ENCODE measurements around the gene SOX30. TPM values are rescaled to one million over a fixed set of nuclear protein-coding genes. Genes with fewer than 3 reads are reported as not detected.
A peak's percentile ranks its signal among the peaks of the same experiment; 100 is the strongest.

The SOX30 gene
- total and polyA plus RNA-seq, 8 donors = 0.05 TPM; not detected in 7

DNA sequence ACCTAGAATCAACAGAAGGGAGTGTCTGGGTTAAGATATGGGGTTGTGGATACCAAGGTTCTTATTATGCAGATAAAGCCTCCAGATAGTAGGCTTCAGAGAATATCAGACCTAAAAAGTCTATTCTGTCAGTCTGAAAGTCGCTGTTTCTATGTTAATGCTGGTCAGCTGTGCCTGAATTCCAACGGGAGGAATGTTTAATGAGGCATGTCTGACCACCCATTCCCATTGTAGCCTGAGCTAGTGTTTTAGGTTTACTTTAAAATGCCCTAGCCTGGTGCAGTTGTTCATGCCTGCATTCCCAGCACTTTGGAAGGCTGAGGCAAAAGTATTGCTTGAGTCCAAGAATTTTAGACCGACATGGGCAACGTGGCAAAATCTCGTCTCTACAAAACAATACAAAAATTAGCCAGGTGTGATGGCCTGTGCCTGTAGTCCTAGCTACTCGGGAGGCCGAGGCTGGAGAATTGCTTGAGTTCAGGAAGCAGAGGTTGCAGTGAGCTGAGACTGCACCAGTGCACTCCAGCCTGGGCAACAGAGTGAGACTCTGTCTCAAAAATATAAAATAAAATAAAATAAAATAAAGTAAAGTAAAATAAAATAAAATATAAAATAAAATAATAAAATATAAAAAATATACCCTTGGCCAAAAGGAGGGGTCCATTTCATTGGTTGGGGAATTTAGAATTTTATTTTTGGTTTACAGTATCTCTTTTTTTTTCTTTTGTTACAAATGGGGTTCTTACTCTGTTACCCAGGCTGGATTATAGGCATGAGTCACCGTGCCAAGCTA is 7.8 kb upstream of the SOX30 start:
- no peaks in the 10 kb centered on the region for H3K27me3 ChIP-seq
- DNase-seq = no peak

DNA sequence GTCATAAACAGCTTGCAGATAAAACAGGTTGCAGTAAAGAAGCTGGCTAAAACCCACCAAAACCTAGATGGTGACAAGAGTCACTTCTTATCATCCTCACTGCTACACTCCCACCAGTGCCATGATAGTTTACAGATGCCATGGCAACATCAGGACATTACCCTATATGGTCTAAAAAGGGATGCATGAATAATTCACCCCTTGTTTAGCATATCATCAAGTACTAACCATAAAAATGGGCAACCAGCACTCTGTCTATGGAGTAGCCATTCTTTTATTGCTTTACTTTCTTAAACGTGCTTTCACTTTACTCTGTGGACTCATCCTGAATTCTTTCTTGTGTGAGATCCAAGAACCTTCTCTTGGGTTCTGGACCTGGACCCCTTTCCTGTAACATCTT is 6.7 kb upstream of the SOX30 start:
- no peak overlapping the region for H3K4me3 ChIP-seq
- DNase-seq (no peak), FAIRE-seq (no peak), ATAC-seq (no peak)
- H3K4me1 ChIP-seq = no peaks in the 10 kb centered on the region
- H3K9me3 ChIP-seq = no peaks in the 10 kb centered on the region
- no peaks in the 10 kb centered on the region for H3K36me3 ChIP-seq
- TF ChIP-seq, protein P1, sequence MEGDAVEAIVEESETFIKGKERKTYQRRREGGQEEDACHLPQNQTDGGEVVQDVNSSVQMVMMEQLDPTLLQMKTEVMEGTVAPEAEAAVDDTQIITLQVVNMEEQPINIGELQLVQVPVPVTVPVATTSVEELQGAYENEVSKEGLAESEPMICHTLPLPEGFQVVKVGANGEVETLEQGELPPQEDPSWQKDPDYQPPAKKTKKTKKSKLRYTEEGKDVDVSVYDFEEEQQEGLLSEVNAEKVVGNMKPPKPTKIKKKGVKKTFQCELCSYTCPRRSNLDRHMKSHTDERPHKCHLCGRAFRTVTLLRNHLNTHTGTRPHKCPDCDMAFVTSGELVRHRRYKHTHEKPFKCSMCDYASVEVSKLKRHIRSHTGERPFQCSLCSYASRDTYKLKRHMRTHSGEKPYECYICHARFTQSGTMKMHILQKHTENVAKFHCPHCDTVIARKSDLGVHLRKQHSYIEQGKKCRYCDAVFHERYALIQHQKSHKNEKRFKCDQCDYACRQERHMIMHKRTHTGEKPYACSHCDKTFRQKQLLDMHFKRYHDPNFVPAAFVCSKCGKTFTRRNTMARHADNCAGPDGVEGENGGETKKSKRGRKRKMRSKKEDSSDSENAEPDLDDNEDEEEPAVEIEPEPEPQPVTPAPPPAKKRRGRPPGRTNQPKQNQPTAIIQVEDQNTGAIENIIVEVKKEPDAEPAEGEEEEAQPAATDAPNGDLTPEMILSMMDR (IDR thresholded peaks at IDR 0.05) = no peak
- intact Hi-C loops (cut with DNase I) = no loop called here
- WGBS, 2 donors = 50 to 68% methylated on average over 1 of the region's 1 CpG
- no peaks in the 10 kb centered on the region for H3K27me3 ChIP-seq
- no peak overlapping the region for H3K27ac ChIP-seq

More for the DNA sequence above, 7.8 kb upstream of the SOX30 start:
- 68 to 80% methylated on average over 8 of the region's 8 CpGs for WGBS, 2 donors
- intact Hi-C loops (cut with DNase I) = no loop called here
- ATAC-seq (no peak), FAIRE-seq (no peak)
- H3K36me3 ChIP-seq = no peaks in the 10 kb centered on the region
- H3K27ac ChIP-seq = no peak overlapping the region
- no peak overlapping the region for H3K4me3 ChIP-seq
- H3K9me3 ChIP-seq = no peaks in the 10 kb centered on the region
- H3K4me1 ChIP-seq = no peaks in the 10 kb centered on the region
- TF ChIP-seq, protein P1 (IDR thresholded peaks at IDR 0.05) = no peak

DNA sequence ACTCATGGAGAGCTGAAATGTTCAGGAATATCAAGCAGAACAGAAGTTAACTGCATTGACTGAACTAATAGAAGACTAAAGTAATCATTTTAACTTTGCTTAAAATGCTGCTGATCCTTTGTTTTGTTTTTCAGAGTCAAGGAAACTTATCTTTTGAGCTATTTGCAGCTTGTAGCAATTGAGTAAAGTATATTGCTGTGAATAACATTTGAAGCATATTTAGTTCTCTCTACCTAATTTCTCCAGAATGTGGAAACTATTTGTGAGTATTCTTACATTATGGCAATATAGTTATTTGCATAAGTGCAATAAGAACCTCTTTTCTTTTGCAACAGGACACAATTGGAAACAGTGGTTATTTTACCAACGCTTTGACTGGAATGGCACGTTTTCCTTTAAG is 5.3 kb upstream of the SOX30 start:
- intact Hi-C loops (cut with DNase I) = no loop called here
- FAIRE-seq (no peak), ATAC-seq (no peak), DNase-seq (no peak)
- WGBS, 2 donors = 59 to 81% methylated on average over 2 of the region's 2 CpGs
- H3K9me3 ChIP-seq = no peaks in the 10 kb centered on the region
- H3K27me3 ChIP-seq = no peaks in the 10 kb centered on the region
- no peak overlapping the region for H3K4me3 ChIP-seq
- no peaks in the 10 kb centered on the region for H3K36me3 ChIP-seq
- H3K4me1 ChIP-seq = no peaks in the 10 kb centered on the region
- no peak overlapping the region for H3K27ac ChIP-seq
- TF ChIP-seq, protein P1 (IDR thresholded peaks at IDR 0.05) = no peak

DNA sequence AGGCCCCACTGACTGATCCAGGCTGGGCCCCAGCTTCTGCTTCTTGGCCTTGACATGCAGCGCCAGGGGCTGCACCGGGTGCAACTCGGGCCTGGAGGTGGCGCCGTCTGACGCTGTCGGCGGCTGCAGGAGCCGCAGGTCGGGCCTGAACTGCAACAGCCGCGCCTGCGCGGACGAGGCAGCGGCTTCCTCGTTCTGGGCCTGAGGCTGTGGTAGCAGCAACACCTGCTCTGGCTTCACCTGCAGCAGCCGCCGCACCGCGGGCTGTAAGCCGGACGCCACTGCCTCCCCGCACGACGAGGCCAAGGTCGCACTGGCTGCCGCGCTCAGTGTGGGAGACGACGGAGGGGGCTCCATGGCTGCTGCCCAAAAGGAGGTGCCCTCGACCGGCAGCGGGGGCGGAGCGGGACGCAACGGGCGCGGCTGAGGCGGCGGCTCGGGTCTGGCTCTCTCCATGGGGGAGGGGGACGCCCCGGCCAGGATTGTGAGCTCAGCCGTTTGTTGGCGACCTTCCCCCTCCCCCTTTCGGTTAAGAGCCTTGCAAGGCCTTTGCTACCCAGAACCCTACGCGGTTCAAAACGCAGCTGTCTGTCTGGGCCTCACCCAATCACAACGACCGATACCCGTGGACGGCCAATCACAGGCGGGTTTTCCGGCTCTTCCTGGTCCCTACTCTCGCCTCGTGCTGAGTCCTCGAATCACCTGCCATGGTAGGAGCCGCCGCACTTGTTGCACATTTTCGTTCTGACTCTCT is 438 bp downstream of the SOX30 start:
- H3K36me3 ChIP-seq = no peaks in the 10 kb centered on the region
- FAIRE-seq = no peak
- 21 to 22% methylated on average over 58 to 63 of the region's 63 CpGs for WGBS, 2 donors

More for the DNA sequence above, 438 bp downstream of the SOX30 start:
- H3K4me3 ChIP-seq = peak overlapping the region; percentile 5 to 39 (median 18)
- intact Hi-C loops (cut with DNase I) = no loop called here
- ATAC-seq (peak; percentile 84 to 99 (median 96)), DNase-seq (peak; percentile 41 to 88 (median 58))
- H3K9me3 ChIP-seq = no peaks in the 10 kb centered on the region
- TF ChIP-seq, protein P1 (IDR thresholded peaks at IDR 0.05) = no peak
- H3K27ac ChIP-seq = no peak overlapping the region
- H3K4me1 ChIP-seq = no peaks in the 10 kb centered on the region
- H3K27me3 ChIP-seq = no peaks in the 10 kb centered on the region
